ENCODE data around the gene PRKAG2.

Gene PRKAG2

GRCh38 chr7:151821806-151822540 is 54.9 kb downstream of the PRKAG2 start:
- Histone ChIP-seq H3K36me3 (ENCODE audit: insufficient read depth, low read length) (no peaks in the 10 kb centered on the region), H3K4me1 (ENCODE audit: insufficient read depth, low read length) (peaks cover 2% of the 10 kb centered on the region), H2AFZ (ENCODE audit: low read depth, low read length) (no peak overlapping the region), H3K9me3 (ENCODE audit: low read length) (no peaks in the 10 kb centered on the region), H3K27me3 (ENCODE audit: insufficient read depth, low read length) (peaks cover 15% of the 10 kb centered on the region), H3K4me3 (ENCODE audit: low read length) (no peak overlapping the region)

GRCh38 chr7:151821226-151821625 is 55.7 kb downstream of the PRKAG2 start:
- Histone ChIP-seq H3K9me3 (ENCODE audit: low read length) (no peaks in the 10 kb centered on the region), H3K27me3 (ENCODE audit: insufficient read depth, low read length) (peaks cover 18% of the 10 kb centered on the region), H3K4me3 (ENCODE audit: low read length) (no peak overlapping the region), H2AFZ (ENCODE audit: low read depth, low read length) (no peak overlapping the region), H3K4me1 (ENCODE audit: insufficient read depth, low read length) (peaks cover 2% of the 10 kb centered on the region), H3K36me3 (ENCODE audit: insufficient read depth, low read length) (no peaks in the 10 kb centered on the region)

DNA sequence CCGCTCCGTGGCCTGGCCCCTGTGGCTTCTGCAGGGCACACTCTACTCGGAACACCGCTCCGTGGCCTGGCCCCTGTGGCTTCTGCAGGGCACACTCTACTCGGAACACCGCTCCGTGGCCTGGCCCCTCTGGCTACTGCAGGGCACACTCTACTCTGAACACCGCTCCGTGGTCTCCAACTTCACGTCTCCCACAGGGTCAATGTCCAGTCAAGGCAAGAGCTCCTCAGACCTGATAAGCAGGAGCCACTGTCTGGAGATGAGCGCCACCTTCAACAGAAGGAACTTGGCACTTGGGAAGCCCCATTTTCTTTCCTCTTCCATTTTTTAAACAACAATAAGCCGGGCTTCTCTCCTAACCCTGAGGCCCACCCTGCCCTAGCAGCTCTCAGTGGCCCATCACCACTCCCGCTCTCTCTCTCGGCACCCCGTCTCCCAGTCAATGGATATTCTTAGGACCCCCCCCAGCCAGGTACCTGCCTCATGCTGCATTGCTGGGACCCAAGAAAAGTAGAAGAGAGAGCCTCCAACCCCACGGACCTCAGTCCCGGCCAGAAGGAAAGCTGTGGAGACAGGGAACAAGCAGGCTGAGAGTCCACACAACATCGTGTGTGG is 56.3 kb downstream of the PRKAG2 start:
- H3K9me3 ChIP-seq (ENCODE audit: low read length), result no peaks in the 10 kb centered on the region
- no peaks in the 10 kb centered on the region for H3K36me3 ChIP-seq (ENCODE audit: insufficient read depth, low read length)
- no peak overlapping the region for H2AFZ ChIP-seq (ENCODE audit: low read depth, low read length)
- peaks cover 23% of the 10 kb centered on the region for H3K27me3 ChIP-seq (ENCODE audit: insufficient read depth, low read length)
- peaks cover 2% of the 10 kb centered on the region for H3K4me1 ChIP-seq (ENCODE audit: insufficient read depth, low read length)
- H3K4me3 ChIP-seq (ENCODE audit: low read length), result no peak overlapping the region

DNA sequence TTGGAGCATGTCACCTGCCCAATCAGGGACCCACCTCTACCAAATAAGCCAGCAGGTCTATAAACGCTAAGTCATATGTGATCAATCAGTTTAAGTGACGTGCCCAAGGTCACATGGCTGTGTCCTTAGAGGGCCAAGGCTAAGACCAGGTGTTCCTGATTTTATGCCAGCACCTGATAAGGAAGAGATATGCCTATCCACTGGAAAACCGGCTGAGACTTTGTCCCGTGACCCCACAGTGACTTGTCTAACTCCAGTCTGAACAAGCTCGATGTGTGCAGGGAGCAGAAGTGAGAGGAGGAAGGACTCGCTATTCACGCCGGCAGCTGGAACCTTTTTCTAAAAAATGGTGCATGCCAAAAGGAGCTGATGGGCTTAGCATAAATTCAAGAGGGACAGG is 57.0 kb downstream of the PRKAG2 start:
- H3K9me3 ChIP-seq (ENCODE audit: low read length), result no peaks in the 10 kb centered on the region
- H3K4me1 ChIP-seq (ENCODE audit: insufficient read depth, low read length), result peaks cover 4% of the 10 kb centered on the region
- H3K36me3 ChIP-seq (ENCODE audit: insufficient read depth, low read length), result no peaks in the 10 kb centered on the region
- H2AFZ ChIP-seq (ENCODE audit: low read depth, low read length), result no peak overlapping the region
- no peak overlapping the region for H3K4me3 ChIP-seq (ENCODE audit: low read length)
- H3K27me3 ChIP-seq (ENCODE audit: insufficient read depth, low read length), result peaks cover 30% of the 10 kb centered on the region

DNA sequence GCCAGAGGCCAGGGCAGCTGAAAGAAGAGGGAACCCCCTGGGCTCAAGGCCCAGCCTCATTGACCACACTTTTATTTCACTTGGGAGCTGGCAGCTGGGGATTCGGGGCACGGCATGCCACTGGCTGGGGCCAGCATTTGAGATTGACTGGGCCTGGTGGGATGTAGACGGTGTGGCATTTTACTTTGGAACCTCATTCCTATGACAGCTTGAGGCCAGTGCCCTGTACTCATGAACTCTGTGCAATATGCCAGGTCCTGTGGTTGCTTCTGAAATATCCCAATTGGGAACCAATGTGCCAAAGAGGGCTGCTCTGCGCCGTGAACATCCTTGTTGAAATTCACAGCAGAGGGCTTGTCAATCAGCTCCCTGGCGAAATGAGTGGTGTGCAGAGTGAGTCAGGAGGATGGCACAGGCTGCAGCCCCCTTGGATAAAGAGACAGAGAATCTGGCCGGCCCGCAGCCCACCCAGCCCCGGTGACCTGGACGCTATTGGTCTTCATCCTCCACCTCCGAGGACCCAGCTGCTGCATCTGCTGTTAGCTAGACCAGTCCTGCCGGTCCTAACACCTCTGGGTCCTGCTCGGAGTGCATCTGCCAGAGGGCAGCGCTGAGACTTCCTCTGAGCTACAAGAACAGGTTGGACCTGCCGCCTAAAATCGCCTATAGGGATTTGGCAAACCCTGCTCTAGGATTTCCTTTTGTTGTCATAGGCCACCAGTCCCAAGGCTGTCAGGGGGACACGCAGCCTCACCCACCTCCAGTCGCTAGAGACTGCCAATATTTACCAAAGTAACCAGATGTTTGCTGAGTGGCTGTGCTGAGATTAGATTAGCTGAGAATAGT is 58.0 kb downstream of the PRKAG2 start:
- H2AFZ ChIP-seq (ENCODE audit: low read depth, low read length), result no peak overlapping the region
- H3K4me1 ChIP-seq (ENCODE audit: insufficient read depth, low read length), result peaks cover 13% of the 10 kb centered on the region
- peaks cover 33% of the 10 kb centered on the region for H3K27me3 ChIP-seq (ENCODE audit: insufficient read depth, low read length)
- no peaks in the 10 kb centered on the region for H3K9me3 ChIP-seq (ENCODE audit: low read length)
- no peak overlapping the region for H3K4me3 ChIP-seq (ENCODE audit: low read length)
- H3K36me3 ChIP-seq (ENCODE audit: insufficient read depth, low read length), result no peaks in the 10 kb centered on the region

GRCh38 chr7:151817981-151818673 is 58.8 kb downstream of the PRKAG2 start:
- H2AFZ ChIP-seq (ENCODE audit: low read depth, low read length), result no peak overlapping the region
- no peaks in the 10 kb centered on the region for H3K9me3 ChIP-seq (ENCODE audit: low read length)

GRCh38 chr7:151817315-151817690 is 59.6 kb downstream of the PRKAG2 start:
- Histone ChIP-seq H3K4me3 (ENCODE audit: low read length) (no peak overlapping the region), H3K27me3 (ENCODE audit: insufficient read depth, low read length) (peaks cover 38% of the 10 kb centered on the region)

More at GRCh38 chr7:151817981-151818673, 58.8 kb downstream of the PRKAG2 start:
- H3K36me3 ChIP-seq (ENCODE audit: insufficient read depth, low read length), result no peaks in the 10 kb centered on the region
- peaks cover 19% of the 10 kb centered on the region for H3K4me1 ChIP-seq (ENCODE audit: insufficient read depth, low read length)
- peaks cover 38% of the 10 kb centered on the region for H3K27me3 ChIP-seq (ENCODE audit: insufficient read depth, low read length)
- no peak overlapping the region for H3K4me3 ChIP-seq (ENCODE audit: low read length)

DNA sequence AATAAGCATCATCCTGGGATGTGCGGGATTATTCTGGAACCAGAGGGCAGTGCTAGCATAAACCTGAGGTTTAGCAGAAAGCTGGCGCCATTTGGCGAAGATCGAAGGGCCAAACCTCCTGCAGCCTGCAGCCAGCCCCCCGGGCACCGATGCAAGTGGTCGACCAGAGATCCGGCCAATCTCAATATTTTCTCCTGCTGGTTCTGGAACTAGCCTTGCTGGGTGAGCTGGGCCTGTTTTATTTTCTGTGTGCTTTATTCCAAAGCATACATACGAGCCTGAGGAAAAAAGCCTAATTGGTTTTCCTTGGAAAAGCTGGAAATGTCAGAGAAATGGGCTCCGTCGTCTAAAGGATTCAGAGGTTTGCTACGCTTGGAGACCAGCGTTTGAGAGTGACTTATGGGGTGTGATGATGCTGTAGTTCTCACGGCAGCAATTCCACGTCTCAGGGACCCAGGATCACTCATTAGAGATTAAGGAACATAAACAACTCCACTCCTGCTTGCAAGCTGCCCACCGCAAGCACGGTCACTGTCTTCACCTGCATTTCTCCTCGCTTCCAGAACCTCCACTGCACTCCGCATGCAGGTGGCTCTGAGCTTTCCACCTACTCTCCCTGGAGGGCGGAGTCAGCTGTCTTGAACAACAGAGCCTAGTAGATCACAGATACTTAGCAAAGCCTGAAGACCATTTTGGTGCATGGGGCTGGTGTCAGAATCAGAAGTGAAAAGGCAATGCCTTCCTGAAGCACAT is 60.2 kb downstream of the PRKAG2 start:
- Histone ChIP-seq H3K36me3 (ENCODE audit: insufficient read depth, low read length) (no peaks in the 10 kb centered on the region), H3K27me3 (ENCODE audit: insufficient read depth, low read length) (peaks cover 37% of the 10 kb centered on the region), H2AFZ (ENCODE audit: low read depth, low read length) (no peak overlapping the region), H3K4me3 (ENCODE audit: low read length) (no peak overlapping the region), H3K4me1 (ENCODE audit: insufficient read depth, low read length) (peaks cover 17% of the 10 kb centered on the region), H3K9me3 (ENCODE audit: low read length) (no peaks in the 10 kb centered on the region)

More at GRCh38 chr7:151817315-151817690, 59.6 kb downstream of the PRKAG2 start:
- Histone ChIP-seq H2AFZ (ENCODE audit: low read depth, low read length) (no peak overlapping the region), H3K36me3 (ENCODE audit: insufficient read depth, low read length) (no peaks in the 10 kb centered on the region), H3K4me1 (ENCODE audit: insufficient read depth, low read length) (peaks cover 18% of the 10 kb centered on the region), H3K9me3 (ENCODE audit: low read length) (no peaks in the 10 kb centered on the region)

- Histone ChIP-seq H3K27me3 (ENCODE audit: insufficient read depth, low read length) (peaks cover 39% of the 10 kb centered on the region), H3K4me1 (ENCODE audit: insufficient read depth, low read length) (peaks cover 17% of the 10 kb centered on the region), H3K9me3 (ENCODE audit: low read length) (no peaks in the 10 kb centered on the region), H3K4me3 (ENCODE audit: low read length) (no peak overlapping the region), H3K36me3 (ENCODE audit: insufficient read depth, low read length) (no peaks in the 10 kb centered on the region), H2AFZ (ENCODE audit: low read depth, low read length) (no peak overlapping the region)
These were observed 61.5 kb downstream of the PRKAG2 start for GRCh38 chr7:151815419-151815818.

DNA sequence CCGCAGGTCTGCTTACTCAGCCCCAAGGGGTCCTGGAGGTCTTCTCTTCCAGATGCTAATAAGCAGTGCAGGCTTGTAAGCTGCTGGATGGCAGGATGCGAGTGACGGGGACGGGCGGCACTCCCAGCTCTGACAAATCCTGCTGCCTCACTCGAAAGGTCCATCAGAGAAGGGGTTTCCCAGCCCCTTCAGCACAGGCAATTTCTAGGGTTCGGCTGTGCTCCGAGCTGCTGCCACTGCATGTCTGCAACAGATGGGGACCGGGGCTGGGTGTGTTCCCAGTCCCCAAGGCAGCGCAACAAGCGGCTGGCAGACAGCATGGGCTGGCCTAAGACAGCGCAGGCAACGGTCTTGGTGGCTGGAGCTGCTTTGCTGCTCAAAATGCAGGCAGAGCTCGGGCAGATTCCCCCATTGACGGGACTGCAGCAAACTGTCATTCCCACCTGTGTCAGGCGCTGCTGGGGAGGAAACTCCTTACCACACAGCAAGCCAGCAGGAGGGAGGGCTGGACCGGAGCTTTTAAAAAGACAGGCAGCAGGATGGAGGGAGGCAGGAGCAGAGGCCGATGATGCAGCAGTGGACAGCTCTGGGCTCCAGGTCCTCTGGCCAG is 62.4 kb downstream of the PRKAG2 start:
- peak overlapping the region; percentile 24 for H3K4me3 ChIP-seq (ENCODE audit: low read length)
- H3K36me3 ChIP-seq (ENCODE audit: insufficient read depth, low read length), result no peaks in the 10 kb centered on the region
- peaks cover 35% of the 10 kb centered on the region for H3K27me3 ChIP-seq (ENCODE audit: insufficient read depth, low read length)
- no peaks in the 10 kb centered on the region for H3K9me3 ChIP-seq (ENCODE audit: low read length)
- H3K4me1 ChIP-seq (ENCODE audit: insufficient read depth, low read length), result peaks cover 17% of the 10 kb centered on the region
- no peak overlapping the region for H2AFZ ChIP-seq (ENCODE audit: low read depth, low read length)

- H3K27me3 ChIP-seq (ENCODE audit: insufficient read depth, low read length), result peaks cover 35% of the 10 kb centered on the region
- H2AFZ ChIP-seq (ENCODE audit: low read depth, low read length), result no peak overlapping the region
- H3K9me3 ChIP-seq (ENCODE audit: low read length), result no peaks in the 10 kb centered on the region
- H3K4me1 ChIP-seq (ENCODE audit: insufficient read depth, low read length), result peaks cover 17% of the 10 kb centered on the region
- peak overlapping the region; percentile 24 for H3K4me3 ChIP-seq (ENCODE audit: low read length)
- H3K36me3 ChIP-seq (ENCODE audit: insufficient read depth, low read length), result no peaks in the 10 kb centered on the region
These were observed 62.9 kb downstream of the PRKAG2 start for GRCh38 chr7:151813997-151814396.

GRCh38 chr7:151813445-151813844 is 63.5 kb downstream of the PRKAG2 start:
- H2AFZ ChIP-seq (ENCODE audit: low read depth, low read length), result no peak overlapping the region
- no peak overlapping the region for H3K4me3 ChIP-seq (ENCODE audit: low read length)
- peaks cover 35% of the 10 kb centered on the region for H3K27me3 ChIP-seq (ENCODE audit: insufficient read depth, low read length)
- peaks cover 17% of the 10 kb centered on the region for H3K4me1 ChIP-seq (ENCODE audit: insufficient read depth, low read length)
- H3K9me3 ChIP-seq (ENCODE audit: low read length), result no peaks in the 10 kb centered on the region
- H3K36me3 ChIP-seq (ENCODE audit: insufficient read depth, low read length), result no peaks in the 10 kb centered on the region
